Stimulated activated CD8-positive, alpha-beta memory T cell treated with anti-CD3 and anti-CD28 coated beads, Interleukin-4, amount 100 ng/mL, for 24 hours (primary cell): Measurements from ENCODE around the gene PDCD6IP.

Experiments
- DNase-seq: peaks from one replicate; pipeline ENCODE4 v3.0.0-alpha.2; 2020; ENCODE audit warnings: low read depth

The PDCD6IP gene

GRCh38 chr3:33889394-33890039 lies 91.1 kb downstream of the PDCD6IP start:
- no peak for DNase-seq

- no peak for DNase-seq
Measured at GRCh38 chr3:33892655-33893054, 94.2 kb downstream of the PDCD6IP start.

GRCh38 chr3:33895658-33896057 lies 97.2 kb downstream of the PDCD6IP start:
- no peak for DNase-seq

GRCh38 chr3:33897306-33897705 lies 98.9 kb downstream of the PDCD6IP start:
- DNase-seq, result no peak

- DNase-seq, result no peak
Measured at GRCh38 chr3:33898901-33899300, 100.5 kb downstream of the PDCD6IP start.

GRCh38 chr3:33900440-33900808 lies 102.0 kb downstream of the PDCD6IP start:
- no peak for DNase-seq

- DNase-seq, result no peak
Measured at GRCh38 chr3:33900809-33901505, 102.5 kb downstream of the PDCD6IP start.

- DNase-seq, result no peak
Measured at GRCh38 chr3:33901862-33902563, 103.6 kb downstream of the PDCD6IP start.

- DNase-seq, result no peak
Measured at GRCh38 chr3:33904730-33905129, 106.3 kb downstream of the PDCD6IP start.

GRCh38 chr3:33908250-33908851 lies 109.9 kb downstream of the PDCD6IP start:
- no peak for DNase-seq

GRCh38 chr3:33909547-33909946 lies 111.1 kb downstream of the PDCD6IP start:
- no peak for DNase-seq

- DNase-seq, result no peak
Measured at GRCh38 chr3:33910031-33910430, 111.6 kb downstream of the PDCD6IP start.

- DNase-seq, result no peak
Measured at GRCh38 chr3:33911525-33912322, 113.3 kb downstream of the PDCD6IP start.

- no peak for DNase-seq
Measured at GRCh38 chr3:33914212-33914611, 115.8 kb downstream of the PDCD6IP start.

GRCh38 chr3:33914731-33915379 lies 116.4 kb downstream of the PDCD6IP start:
- DNase-seq, result no peak

GRCh38 chr3:33915796-33916546 lies 117.5 kb downstream of the PDCD6IP start:
- DNase-seq, result no peak

GRCh38 chr3:33918126-33918756 lies 119.8 kb downstream of the PDCD6IP start:
- DNase-seq, result no peak
